ENCODE data around the gene DYNC2LI1. TPM values are rescaled to one million over a fixed set of nuclear protein-coding genes. Genes with fewer than 3 reads are reported as not detected.

DYNC2LI1 gene
- total RNA-seq, 4 donors from 2014 or later, result 9.4 to 19.1 (median 14.4) TPM

GRCh38 chr2:43810452-43810851, 36.6 kb downstream of the DYNC2LI1 start:
- H3K4me1 ChIP-seq, result no peaks in the 10 kb centered on the region
- 51 to 62% methylated on average over 2 of the region's 2 CpGs for WGBS, 2 donors
- TF ChIP-seq POLR2A (IDR thresholded peaks at IDR 0.05) (no peak), CTCF (IDR thresholded peaks at IDR 0.05) (no peak)
- no peak overlapping the region for H3K4me3 ChIP-seq
- H3K27ac ChIP-seq, result no peak overlapping the region
- no peaks in the 10 kb centered on the region for H3K9me3 ChIP-seq
- intact Hi-C loops (cut with DNase I), result no loop called here
- no peak for DNase-seq
- peaks cover 0 to 67% (median 0%) of the 10 kb centered on the region in 3 donors for H3K36me3 ChIP-seq
- H3K27me3 ChIP-seq, result no peaks in the 10 kb centered on the region

- H3K9me3 ChIP-seq, result no peaks in the 10 kb centered on the region
- peaks cover 0 to 63% (median 0%) of the 10 kb centered on the region in 3 donors for H3K36me3 ChIP-seq
- H3K27ac ChIP-seq, result no peak overlapping the region
- no peak for DNase-seq
- H3K4me1 ChIP-seq, result no peaks in the 10 kb centered on the region
- no peaks in the 10 kb centered on the region for H3K27me3 ChIP-seq
- intact Hi-C loops (cut with DNase I), result no loop called here
- TF ChIP-seq POLR2A (IDR thresholded peaks at IDR 0.05) (no peak), CTCF (IDR thresholded peaks at IDR 0.05) (no peak)
- H3K4me3 ChIP-seq, result no peak overlapping the region
- 59 to 79% methylated on average over 1 of the region's 1 CpG for WGBS, 2 donors
These were observed 37.0 kb downstream of the DYNC2LI1 start for GRCh38 chr2:43810888-43811287.

GRCh38 chr2:43812006-43812405, 38.2 kb downstream of the DYNC2LI1 start:
- H3K4me3 ChIP-seq, result no peak overlapping the region
- WGBS, 2 donors, result 61 to 65% methylated on average over 2 of the region's 2 CpGs
- intact Hi-C loops (cut with DNase I), result no loop called here
- peaks cover 0 to 52% (median 0%) of the 10 kb centered on the region in 3 donors for H3K36me3 ChIP-seq
- no peaks in the 10 kb centered on the region for H3K27me3 ChIP-seq
- no peak for TF ChIP-seq CTCF (IDR thresholded peaks at IDR 0.05)
- no peak for TF ChIP-seq POLR2A (IDR thresholded peaks at IDR 0.05)
- H3K4me1 ChIP-seq, result no peaks in the 10 kb centered on the region
- DNase-seq, result no peak
- no peaks in the 10 kb centered on the region for H3K9me3 ChIP-seq
- H3K27ac ChIP-seq, result no peak overlapping the region

DNA sequence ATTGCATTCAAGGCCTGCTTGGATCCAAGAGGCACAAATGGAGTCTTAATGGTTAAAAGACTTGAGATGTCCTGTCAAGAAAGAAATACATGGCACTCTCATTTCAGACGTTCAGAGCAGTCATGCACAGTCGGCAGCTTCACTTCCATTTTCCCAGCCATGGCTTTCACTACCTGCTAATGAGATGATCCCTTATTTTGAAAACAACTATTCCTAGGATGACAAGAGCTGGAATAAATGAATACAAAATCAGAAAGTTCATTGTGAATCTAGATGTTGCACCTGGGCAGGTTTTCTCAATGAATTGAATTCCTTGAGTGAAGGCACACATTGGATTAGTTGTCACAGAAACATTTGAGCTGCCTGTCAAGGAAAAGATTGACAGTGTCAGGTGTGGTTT, 39.1 kb downstream of the DYNC2LI1 start:
- no peak overlapping the region for H3K27ac ChIP-seq
- no peak for DNase-seq
- TF ChIP-seq POLR2A (IDR thresholded peaks at IDR 0.05) (no peak), CTCF (IDR thresholded peaks at IDR 0.05) (no peak)
- H3K4me1 ChIP-seq, result no peaks in the 10 kb centered on the region
- no peaks in the 10 kb centered on the region for H3K27me3 ChIP-seq
- no peaks in the 10 kb centered on the region for H3K9me3 ChIP-seq
- no peak overlapping the region for H3K4me3 ChIP-seq
- 59 to 78% methylated on average over 2 of the region's 2 CpGs for WGBS, 2 donors
- intact Hi-C loops (cut with DNase I), result no loop called here
- peaks cover 0 to 47% (median 0%) of the 10 kb centered on the region in 3 donors for H3K36me3 ChIP-seq

GRCh38 chr2:43814711-43815110, 40.9 kb downstream of the DYNC2LI1 start:
- Histone ChIP-seq H3K4me1 (no peaks in the 10 kb centered on the region), H3K36me3 (peaks cover 0 to 31% (median 0%) of the 10 kb centered on the region in 3 donors), H3K27me3 (no peaks in the 10 kb centered on the region), H3K4me3 (no peak overlapping the region), H3K27ac (no peak overlapping the region), H3K9me3 (no peaks in the 10 kb centered on the region)
- 76 to 85% methylated on average over 3 of the region's 3 CpGs for WGBS, 2 donors
- TF ChIP-seq POLR2A (IDR thresholded peaks at IDR 0.05), result no peak
- TF ChIP-seq CTCF (IDR thresholded peaks at IDR 0.05), result no peak
- intact Hi-C loops (cut with DNase I), result no loop called here
- DNase-seq, result no peak
